Left colon (tissue), 2 donors: ENCODE results near the gene AKAP9. TPM values are rescaled to one million over a fixed set of nuclear protein-coding genes. Genes with fewer than 3 reads are reported as not detected.
"Not testable (repeated sequence)": the region's sequence is repeated elsewhere in the genome, so short reads cannot be mapped to it uniquely, and the experiment has no call there.

ENCODE experiments used
- ATAC-seq: fragments of 200-7000 bp; cut with Tn5 transposase; one replicate; pipeline ENCODE4 v1.9.1; 2020; ENCODE audit warnings: mild to moderate bottlenecking, moderate library complexity
- DNase-seq, 2 donors: peaks; one replicate each; pipeline ENCODE4 v3.0.0-alpha.2; 2020
- intact Hi-C, 2 donors: fragments of 100-400 bp; cut with DNase I in 1 of 2; cut with micrococcal nuclease in 1 of 2; formaldehyde crosslinking; loops; one replicate each; pipeline versions ENCODE4 v1.11.2 to v1.14.0; 2022; cut with DNase I, micrococcal nuclease
- long read RNA-seq: library from polyadenylated mRNA; unstranded; transcript quantifications from one replicate; pipeline ENCODE4 v2.0.0, GENCODE V29; 2021
- total RNA-seq, 2 donors: library from RNA; stranded (reverse); fragmentation: NEBNext Ultra II Directional; extraction: Animal tissue kit (Norgen Biotek cat#: 25700); gene quantifications; one replicate each; pipeline ENCODE4 v1.2.1, GENCODE V29; 2021
- donor health status: DM: no; HTN: no; CAD: no.
- donor health status: DM: yes; HTN: yes; CAD: no.

The AKAP9 gene
- total RNA-seq, result 100 to 1,000 TPM; 150 to 156 TPM
- long read RNA-seq, partial matches to known transcripts, result 66 of 123 reads
- long read RNA-seq, other reads (novel, unspliced or antisense), result 51 of 123 reads

DNA sequence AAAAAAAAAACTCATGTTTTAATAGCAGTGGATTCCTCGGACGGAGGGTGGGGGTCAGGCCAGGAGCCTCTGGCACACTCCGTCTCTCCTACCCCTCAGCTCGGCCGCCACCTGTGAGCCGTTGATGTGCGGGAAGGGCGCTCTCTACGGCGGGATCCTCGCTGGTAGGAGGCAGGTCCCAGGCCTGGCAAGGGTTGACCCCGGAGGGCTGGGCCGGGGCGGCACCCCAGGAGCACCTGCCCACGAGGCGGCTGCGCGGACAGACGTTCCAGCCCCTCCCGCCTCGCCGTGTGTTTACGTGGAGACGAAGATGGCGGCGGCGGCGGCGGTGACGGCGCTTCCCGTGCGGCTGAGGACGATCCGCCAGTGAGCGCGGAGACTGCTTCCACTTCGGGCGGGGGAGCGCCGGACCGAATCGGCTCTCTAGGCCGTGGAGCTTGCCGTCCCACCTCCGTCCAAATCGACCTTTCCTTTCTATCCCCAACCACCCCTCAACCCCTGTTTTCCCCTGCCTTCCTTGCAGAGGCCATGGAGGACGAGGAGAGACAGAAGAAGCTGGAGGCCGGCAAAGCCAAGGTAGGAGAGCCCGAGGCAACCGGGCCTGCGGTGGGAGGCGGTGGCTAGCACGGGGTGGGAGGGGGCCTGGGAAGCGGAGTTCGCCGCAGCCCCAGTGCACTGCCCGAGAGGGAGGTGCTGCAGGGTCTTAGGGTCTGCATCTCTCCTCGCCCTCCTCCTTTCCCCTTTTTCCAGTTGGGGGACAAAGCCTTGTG, at the start of gene AKAP9:
Gene AKAP9 (plus strand): TSS at position 291 of the 770 bp plus-strand sequence. CDS start 238 bp downstream, at position 529.
- ATAC-seq (peak; percentile 98), DNase-seq (peak; percentile 94 to 96)
- intact Hi-C loops, result no loop called here

DNA sequence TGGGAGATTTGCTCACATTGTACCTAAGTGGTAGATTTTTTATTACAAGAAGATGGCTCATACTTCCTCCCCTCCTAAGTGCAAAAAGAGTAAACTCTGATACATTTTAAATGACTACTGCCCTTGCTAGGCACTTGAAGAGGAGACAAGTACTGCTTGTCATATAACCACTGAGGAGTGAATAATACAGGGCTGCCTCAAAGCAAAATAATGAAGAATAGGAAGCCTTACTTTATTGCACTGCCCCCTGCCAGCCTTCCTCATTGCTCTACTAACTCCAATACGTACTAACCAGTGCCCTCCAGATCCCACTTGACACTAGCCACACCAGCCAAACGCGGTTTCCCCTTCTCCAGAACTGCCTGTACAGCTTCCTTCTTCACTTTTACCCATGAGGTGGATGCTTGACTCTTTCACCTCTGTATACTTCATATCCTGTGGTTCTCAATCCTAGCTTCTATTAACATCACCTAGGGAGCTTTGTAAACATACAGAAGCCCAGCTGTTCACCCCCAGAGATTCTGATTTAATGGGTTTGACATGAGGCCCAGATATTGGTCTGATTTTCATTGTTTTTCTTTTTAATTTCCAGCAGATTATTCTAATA, 48.5 kb upstream of the AKAP9 start:
- no peak for DNase-seq
- intact Hi-C loops, result no loop called here
- no peak for ATAC-seq

DNA sequence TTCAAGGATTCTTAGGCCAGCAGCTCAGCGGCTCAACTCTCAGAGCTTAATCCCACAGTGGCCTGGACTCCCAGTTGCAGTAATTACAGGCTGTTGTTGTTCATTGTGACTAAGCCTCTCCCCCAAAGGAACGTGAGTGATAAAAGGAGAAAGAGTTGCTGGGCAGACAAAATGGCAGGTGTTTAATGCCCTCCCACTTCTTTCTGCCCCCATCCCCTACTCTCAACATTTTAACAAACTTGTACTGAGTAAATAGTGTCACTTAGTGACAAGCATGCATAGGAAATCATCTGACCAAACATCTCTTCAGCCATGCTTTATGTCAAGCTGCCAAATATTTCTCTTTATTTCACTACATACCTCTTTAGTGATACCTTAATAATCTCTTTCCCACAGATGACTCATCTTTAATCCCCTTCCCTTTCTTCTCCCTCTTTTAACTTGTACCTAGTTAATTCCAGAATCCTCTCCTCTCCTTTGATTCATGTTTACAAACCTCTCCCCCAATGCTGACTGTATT, 47.8 kb upstream of the AKAP9 start:
- intact Hi-C loops, result no loop called here
- ATAC-seq (no peak), DNase-seq (no peak)

DNA sequence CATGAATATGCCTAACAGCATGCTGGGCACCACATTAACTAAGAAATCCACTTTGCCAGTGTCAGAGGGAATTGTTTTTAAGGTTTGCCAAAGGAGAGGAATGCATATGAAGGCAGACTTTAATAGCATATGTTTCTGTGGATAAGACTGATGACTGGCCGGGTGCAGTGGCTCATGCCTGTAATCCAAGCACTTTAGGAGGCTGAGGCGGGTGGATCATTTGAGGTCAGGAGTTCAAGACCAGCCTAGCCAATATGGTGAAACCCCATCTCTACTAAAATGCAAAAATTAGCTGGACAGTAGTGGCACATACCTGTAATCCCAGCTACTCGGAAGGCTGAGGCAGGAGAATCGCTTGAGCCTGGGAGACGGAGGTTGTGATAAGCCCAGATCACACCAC, 47.0 kb upstream of the AKAP9 start:
- ATAC-seq, DNase-seq, intact Hi-C loops: not testable (repeated sequence)

DNA sequence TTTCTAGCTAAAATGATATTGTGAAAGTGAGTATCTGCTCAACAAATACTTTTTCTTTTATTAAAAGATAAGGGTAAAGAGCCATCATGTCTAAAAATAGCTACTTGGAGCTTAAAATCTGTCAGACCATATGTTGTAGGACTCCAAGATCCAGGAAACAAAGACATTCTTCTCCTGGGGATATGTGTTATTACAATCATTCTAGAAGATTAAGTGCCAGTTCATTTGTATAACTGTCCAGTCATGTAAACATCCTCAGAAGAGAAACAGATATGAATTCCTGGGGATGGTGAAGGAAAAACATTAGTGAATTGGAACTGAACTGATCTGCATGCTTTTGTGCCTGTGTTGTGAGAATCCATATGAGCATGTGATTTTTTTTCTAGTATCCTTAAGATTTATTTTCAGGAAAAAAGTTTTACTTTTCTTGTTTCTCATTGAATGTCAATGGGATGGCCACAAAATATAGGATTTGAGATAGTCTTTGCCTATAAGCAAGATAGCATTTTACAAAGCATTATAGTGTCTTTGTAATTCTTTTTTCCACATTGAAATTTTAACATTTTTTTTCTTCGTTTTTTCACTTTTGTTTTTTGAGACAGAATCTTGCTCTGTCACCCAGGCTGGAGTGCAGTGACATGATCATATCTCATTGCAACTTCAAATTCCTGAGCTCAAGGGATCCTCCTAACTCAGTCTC, 45.7 kb upstream of the AKAP9 start:
- DNase-seq (no peak), ATAC-seq (no peak)
- intact Hi-C loops, result no loop called here

DNA sequence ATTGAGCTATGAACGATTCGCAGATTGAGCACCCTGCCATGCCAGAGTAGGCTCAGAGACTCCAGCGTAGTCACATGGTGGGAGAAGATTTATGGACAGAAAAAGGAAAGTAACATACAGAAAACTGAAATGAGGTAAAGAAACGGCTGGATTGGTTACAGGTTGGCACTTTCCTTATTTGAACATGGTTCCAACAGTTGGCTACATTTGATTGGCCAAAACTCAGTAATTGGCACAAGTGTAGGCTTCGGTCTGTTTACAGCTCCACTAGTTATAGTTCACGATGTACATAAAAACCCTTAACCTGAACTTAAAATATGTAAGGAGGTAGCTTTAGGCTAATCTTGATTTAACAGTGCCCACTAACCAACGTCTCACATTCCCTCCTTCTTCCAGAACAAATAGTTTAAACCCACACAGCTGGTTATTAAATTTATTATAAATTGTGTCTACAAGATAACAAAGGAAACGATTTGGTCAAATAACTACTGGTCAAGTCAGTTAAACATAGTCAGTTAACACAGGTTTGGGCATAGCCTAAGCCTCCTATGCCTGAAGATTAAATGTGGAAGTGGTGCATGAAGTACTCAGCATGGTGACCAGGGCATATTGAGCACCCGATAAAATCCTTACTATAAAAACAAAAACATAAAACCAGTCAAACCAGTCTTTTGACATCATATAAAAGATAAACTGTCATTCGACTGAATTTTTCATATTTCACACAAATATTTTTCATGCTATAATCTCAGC, 42.2 kb upstream of the AKAP9 start:
- no peak for DNase-seq
- intact Hi-C loops, result no loop called here
- no peak for ATAC-seq

DNA sequence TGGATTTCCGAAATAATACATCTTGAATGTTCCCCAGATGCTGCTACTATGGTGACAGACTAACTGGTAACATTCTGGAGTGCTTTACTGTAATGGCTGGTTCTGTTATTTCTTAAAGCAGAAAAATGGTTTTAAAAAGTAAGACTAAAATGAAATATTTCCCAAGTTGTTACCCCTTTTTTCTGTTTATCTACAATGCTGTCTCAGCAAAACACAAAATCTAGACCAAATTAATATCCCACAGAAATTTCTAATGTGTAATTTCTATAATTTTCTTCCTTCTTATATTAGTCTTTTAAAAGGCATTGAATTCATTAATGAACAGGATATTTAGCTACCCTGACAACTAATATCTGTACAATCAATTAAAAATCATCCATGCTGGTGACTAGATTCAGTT, 41.1 kb upstream of the AKAP9 start:
- DNase-seq, result no peak
- no peak for ATAC-seq
- intact Hi-C loops, result no loop called here

DNA sequence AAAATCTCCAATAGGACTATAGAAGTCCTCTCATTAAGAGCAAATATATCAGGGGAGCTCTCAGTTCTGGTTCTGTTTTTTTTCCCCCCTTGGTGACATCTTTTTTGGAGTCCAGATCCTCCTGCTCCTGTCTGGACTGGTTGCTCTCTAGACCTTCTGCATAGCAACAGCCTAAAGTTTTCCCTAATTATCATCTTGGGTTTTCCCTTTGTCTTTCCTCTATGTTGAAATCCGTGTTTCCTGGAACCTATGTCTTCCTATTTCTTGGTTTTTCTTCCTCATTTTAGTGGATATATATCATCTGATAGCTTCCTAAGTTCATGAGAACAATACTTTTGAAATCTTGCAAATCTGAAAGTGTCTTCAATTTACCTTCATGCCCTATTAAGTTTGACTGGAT, 30.5 kb upstream of the AKAP9 start:
- intact Hi-C loops, result no loop called here

DNA sequence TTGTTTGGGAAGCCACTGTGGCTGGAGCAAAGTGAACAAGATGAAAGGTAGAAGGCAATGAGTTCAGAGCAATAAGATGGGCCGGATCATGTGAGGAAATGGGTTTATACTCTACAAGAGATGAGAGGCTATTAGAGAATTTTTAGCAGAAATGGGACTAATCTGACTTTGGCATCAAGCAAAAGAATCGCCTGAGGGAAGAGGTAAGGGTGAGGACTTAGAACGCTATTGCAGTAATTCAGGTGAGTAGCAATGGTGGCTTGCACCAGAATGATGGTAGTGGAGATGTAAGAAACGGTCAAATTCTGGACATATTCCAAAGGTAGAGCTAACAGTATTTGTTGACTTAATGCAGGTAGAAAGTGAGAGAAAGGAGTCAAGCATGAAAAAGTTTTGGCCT, 29.5 kb upstream of the AKAP9 start:
- intact Hi-C loops, result no loop called here
- no peak for ATAC-seq
- no peak for DNase-seq

More for the DNA sequence above, 30.5 kb upstream of the AKAP9 start:
- DNase-seq, result no peak
- ATAC-seq, result no peak

DNA sequence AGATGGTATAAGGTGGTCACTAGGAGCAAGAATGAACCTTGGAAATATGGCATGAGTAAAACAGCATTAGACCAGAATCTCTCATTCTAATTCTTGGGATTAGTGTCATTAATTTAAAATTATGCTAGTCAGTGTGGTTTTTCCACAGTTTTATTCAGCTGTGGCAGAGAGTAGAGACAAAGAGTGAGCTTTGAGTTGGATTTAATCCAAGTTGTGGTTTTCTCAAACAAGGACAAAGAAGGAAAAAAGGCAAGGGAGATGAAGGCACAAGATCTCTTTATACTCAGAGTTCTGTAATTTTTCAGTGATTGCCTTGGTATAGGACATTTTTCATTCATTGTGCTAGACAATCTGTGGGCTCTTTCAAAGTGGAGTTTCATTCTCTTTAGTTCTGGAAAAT, 28.2 kb upstream of the AKAP9 start:
- ATAC-seq (no peak), DNase-seq (no peak)
- intact Hi-C loops, result no loop called here

DNA sequence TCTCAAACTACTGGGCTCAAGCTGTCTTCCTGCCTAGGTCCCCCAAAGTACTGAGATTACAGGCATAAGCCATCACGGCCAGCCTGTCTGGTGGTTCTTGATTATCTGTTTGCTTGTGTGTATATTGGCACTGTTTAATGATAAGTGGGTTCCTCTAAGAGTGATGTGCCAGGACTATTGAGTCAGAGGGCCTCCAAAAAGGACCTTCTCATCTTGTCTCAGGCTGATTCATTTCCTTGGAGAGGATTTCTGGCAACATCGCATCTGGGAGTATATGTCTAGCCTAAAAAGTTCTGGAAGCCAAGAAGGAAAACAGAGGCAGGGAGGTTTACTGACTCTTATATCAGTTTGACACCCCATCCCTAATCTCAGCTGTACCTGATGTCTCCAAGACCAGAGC, 27.1 kb upstream of the AKAP9 start:
- no peak for DNase-seq
- intact Hi-C loops, result no loop called here
- ATAC-seq, result no peak

DNA sequence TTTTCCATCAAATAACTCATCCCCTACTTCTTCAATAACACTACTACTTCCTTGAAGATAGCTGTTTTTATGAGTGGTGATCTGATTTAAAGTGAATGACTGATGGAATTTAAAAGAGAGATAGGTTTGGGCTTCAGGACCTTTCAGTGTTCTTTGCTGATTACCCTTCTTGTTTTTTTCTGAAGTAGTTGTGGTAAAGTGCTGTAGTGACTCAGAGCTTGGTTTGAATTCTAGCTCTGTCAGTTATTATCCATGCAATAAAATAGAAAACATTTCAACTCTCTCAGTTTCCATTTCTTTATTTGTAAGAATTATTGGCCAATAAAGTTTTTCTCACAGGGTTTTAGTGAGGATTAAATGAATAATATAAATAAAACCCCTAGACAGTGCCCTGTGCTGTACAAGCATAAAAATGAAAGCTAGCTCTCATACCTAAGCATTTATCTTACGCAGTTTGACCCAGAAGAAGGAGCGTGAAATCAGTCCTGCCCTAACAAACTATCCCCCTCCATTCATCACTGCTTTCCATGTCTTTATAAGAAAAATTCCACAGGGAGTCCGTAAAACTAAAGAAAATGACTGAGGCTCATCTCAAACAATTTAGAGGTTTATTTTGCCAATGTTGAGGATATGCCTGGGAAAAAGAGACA, 25.1 kb upstream of the AKAP9 start:
- intact Hi-C loops, result no loop called here
- ATAC-seq (no peak), DNase-seq (no peak)

DNA sequence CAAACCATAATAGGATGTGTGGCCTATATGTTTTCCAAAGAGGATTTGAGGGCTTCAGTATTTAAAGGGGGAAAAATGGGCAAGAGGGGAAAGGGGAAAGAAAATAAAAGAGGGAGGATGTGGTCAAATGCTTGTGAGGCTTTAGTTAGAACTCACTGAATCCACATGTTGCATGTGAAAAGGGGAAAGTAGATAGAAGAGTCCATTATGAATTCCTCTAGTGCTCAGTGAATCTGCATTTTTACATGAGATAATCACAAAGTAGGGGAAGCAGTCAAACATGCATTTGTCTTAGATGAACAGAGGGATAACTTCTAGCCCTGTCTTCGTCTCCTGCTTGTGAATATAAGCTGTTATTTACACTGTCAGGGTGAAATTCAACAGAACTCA, 24.6 kb upstream of the AKAP9 start:
- ATAC-seq (no peak), DNase-seq (no peak)
- intact Hi-C loops, result no loop called here

DNA sequence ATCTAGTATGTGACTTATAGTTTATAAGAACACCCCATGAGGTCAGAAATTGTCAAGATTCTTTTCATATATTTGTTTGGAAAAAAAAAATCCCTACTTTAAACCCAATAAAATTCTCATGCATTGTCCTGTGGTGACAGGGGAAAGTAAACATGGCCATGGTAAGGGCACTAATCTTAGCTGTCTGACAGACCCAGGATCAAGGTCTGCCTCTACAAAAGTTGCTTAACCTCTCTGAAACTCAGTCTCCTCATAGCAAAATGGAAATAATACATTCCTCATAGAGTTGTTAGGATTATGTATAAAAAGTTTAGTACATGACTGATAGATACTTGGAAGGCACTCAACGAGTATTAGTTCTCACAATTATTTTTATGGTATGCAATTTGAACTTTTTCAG, 22.3 kb upstream of the AKAP9 start:
- DNase-seq (no peak), ATAC-seq (no peak)
- intact Hi-C loops, result no loop called here

DNA sequence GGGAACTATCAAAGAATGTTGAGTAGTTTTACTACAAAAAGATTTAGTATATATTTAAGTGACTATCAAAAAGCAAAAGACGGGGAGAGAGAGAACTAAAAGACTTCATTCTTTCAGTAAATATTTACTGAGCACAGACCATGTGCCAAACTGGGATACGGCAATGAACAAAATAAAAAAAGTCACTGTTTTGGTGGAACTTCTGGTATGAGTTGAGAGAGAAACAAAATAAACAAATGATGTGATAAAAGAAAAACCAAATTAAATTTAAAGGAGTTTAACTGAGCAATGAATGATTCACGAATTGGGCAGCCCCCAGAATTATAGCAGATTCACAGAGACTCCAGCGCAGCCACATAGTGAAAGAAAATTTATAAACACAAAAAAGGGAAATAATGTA, 17.8 kb upstream of the AKAP9 start:
- intact Hi-C loops, result no loop called here
- ATAC-seq (no peak), DNase-seq (no peak)

DNA sequence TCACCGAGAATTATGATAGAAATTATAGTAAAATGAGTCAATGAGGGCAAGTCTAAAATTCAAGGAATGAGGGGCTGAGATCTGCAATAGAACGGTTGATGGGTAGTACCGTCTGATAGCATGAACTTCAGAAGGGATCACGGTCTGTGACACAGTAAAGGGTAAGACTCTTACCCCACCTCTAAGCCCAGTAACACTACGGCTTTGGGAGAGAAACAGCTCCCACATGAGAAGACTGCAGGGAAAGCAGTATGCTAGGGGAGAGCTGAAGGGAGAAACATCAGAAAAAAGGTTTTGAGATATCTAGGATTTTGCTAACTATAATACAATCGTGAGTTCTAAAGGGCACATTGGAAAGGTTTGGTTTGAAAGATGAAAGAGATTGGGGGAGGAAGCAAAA, 12.8 kb upstream of the AKAP9 start:
- no peak for DNase-seq
- intact Hi-C loops, result no loop called here
- no peak for ATAC-seq

DNA sequence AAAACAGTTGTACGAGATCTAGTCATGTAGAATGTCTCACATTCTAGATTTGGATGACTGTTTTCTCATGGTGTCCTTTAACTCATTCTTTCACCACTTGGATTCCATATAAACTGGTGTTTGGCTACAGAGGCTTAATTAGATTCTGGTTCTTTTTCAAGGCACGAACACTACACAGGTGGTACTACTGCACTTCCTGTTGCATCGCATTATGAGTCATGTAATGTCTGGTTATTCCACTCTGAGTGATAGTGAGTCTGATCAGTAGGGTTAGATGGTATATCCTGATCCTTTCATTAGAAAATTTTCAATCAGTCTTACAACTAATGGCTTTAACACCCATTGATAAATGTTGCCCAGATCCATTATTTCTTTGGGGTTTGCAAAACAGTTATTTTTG, 11.2 kb upstream of the AKAP9 start:
- DNase-seq (no peak), ATAC-seq (no peak)
- intact Hi-C loops, result no loop called here

DNA sequence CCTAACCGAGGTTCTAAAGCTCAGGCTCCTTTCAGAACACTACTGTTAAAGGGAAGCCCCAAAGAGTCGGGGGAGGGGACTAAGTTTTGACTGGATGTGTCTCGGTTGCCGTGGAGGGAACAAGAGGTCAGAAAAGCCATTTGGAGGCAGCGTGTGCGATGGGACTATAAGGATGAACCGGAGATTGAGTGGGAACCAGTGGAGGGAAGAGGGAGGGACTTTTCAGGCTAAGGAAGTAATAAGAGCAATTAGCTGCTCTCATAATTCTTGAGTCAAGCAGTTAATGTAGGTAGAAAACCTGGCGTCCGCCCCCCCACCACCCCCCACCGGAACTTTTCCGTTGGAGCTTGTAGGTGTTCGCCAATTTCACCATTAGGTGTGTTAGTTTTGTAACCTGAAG, 491 bp upstream of the AKAP9 start:
- intact Hi-C loops, result no loop called here
- peak; percentile 30 to 37 for DNase-seq
- peak; percentile 34 for ATAC-seq

DNA sequence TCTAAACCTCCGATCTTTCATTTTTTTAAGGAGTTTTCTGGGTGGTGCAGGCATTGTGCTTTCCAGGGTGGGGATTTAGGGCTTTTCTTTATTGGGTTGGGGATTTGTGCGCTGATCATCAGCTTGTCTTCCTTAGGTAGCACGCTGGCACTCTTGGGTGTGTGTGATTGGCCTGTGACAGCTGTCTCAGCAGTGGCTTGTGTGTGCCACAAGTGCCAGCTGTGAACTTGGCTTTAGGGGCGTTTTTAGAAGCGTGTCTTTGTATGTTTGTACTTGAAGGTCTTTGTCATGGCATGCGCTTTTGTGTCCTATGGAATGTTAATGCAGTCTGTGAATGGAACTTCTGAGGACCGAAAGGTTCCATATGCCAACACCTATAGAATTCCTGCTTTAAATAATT, 788 bp downstream of the AKAP9 start:
- DNase-seq (peak; percentile 57 to 68), ATAC-seq (peak; percentile 69)
- intact Hi-C loops, result no loop called here
